Measurements from ENCODE around the gene MNAT1.

MNAT1 gene

GRCh38 chr14:60734465-60735242 lies at the start of gene MNAT1 (continued):
- TF ChIP-seq REST (tag by site-specific recombination; IDR thresholded peaks at IDR 0.05) (0 out of 2 replicates have a peak, but pooled peaks have one; percentile 48), SETDB1 (IDR thresholded peaks at IDR 0.05; ENCODE audit: insufficient read length, low read length) (no peak), ZFP41 (tag by site-specific recombination; IDR thresholded peaks at IDR 0.05; ENCODE audit: borderline replicate concordance) (no peak), ZNF19 (tag by site-specific recombination; IDR thresholded peaks at IDR 0.05; ENCODE audit: low read depth) (no peak), KLF10 (tag by site-specific recombination; IDR thresholded peaks at IDR 0.05) (no peak), ZNF658 (tag by site-specific recombination; IDR thresholded peaks at IDR 0.05) (no peak), ZNF501 (tag by site-specific recombination; IDR thresholded peaks at IDR 0.05) (peak; percentile 94), PBX3 (CRISPR knock-in tag; IDR thresholded peaks at IDR 0.05) (peak; percentile 75; the same call in 1 of the 2 replicates), ZNF112 (tag by site-specific recombination; IDR thresholded peaks at IDR 0.05) (no peak), ZNF610 (tag by site-specific recombination; IDR thresholded peaks at IDR 0.05; ENCODE audit: borderline replicate concordance) (peak; percentile 33; the same call in 1 of the 2 replicates), SCRT1 (tag by site-specific recombination; IDR thresholded peaks at IDR 0.05; ENCODE audit: borderline replicate concordance) (peak; percentile 93), ZNF571 (tag by site-specific recombination; IDR thresholded peaks at IDR 0.05) (no peak), ZNF549 (tag by site-specific recombination; IDR thresholded peaks at IDR 0.05) (no peak), YY2 (tag by site-specific recombination; IDR thresholded peaks at IDR 0.05) (peak; percentile 64), ZNF18 (tag by site-specific recombination; IDR thresholded peaks at IDR 0.05) (no peak), ZNF645 (tag by site-specific recombination; IDR thresholded peaks at IDR 0.05) (no peak), ZNF548 (tag by site-specific recombination; IDR thresholded peaks at IDR 0.05) (no peak), ZNF600 (tag by site-specific recombination; IDR thresholded peaks at IDR 0.05) (peak; percentile 83), SP7 (tag by site-specific recombination; IDR thresholded peaks at IDR 0.05) (peak; percentile 60), ZNF302 (tag by site-specific recombination; IDR thresholded peaks at IDR 0.05; ENCODE audit: low read depth) (no peak), ZNF362 (tag by site-specific recombination; IDR thresholded peaks at IDR 0.05) (0 out of 2 replicates have a peak, but pooled peaks have one; percentile 24), ZNF175 (tag by site-specific recombination; IDR thresholded peaks at IDR 0.05) (no peak)
- TF ChIP-seq, protein P1, sequence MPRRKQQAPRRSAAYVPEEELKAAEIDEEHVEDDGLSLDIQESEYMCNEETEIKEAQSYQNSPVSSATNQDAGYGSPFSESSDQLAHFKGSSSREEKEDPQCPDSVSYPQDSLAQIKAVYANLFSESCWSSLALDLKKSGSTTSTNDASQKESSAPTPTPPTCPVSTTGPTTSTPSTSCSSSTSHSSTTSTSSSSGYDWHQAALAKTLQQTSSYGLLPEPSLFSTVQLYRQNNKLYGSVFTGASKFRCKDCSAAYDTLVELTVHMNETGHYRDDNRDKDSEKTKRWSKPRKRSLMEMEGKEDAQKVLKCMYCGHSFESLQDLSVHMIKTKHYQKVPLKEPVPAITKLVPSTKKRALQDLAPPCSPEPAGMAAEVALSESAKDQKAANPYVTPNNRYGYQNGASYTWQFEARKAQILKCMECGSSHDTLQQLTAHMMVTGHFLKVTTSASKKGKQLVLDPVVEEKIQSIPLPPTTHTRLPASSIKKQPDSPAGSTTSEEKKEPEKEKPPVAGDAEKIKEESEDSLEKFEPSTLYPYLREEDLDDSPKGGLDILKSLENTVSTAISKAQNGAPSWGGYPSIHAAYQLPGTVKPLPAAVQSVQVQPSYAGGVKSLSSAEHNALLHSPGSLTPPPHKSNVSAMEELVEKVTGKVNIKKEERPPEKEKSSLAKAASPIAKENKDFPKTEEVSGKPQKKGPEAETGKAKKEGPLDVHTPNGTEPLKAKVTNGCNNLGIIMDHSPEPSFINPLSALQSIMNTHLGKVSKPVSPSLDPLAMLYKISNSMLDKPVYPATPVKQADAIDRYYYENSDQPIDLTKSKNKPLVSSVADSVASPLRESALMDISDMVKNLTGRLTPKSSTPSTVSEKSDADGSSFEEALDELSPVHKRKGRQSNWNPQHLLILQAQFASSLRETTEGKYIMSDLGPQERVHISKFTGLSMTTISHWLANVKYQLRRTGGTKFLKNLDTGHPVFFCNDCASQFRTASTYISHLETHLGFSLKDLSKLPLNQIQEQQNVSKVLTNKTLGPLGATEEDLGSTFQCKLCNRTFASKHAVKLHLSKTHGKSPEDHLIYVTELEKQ (tag by site-specific recombination; IDR thresholded peaks at IDR 0.05; ENCODE audit: borderline replicate concordance), result no peak
- TF ChIP-seq, protein P2, sequence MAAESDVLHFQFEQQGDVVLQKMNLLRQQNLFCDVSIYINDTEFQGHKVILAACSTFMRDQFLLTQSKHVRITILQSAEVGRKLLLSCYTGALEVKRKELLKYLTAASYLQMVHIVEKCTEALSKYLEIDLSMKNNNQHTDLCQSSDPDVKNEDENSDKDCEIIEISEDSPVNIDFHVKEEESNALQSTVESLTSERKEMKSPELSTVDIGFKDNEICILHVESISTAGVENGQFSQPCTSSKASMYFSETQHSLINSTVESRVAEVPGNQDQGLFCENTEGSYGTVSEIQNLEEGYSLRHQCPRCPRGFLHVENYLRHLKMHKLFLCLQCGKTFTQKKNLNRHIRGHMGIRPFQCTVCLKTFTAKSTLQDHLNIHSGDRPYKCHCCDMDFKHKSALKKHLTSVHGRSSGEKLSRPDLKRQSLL (tag by site-specific recombination; IDR thresholded peaks at IDR 0.05), result no peak

Data from HEK293 (cell line).